ENCODE results near the gene C1orf116.

Gene C1orf116

GRCh38 chr1:207036865-207037264, 4.3 kb upstream of the C1orf116 start:
- in situ Hi-C loops (cut with MboI; ENCODE audit: low sequenced_read_pairs), result no loop called here

GRCh38 chr1:207035877-207036551, 3.5 kb upstream of the C1orf116 start:
- in situ Hi-C loops (cut with MboI; ENCODE audit: low sequenced_read_pairs), result no loop called here

GRCh38 chr1:207034998-207035397, 2.4 kb upstream of the C1orf116 start:
- in situ Hi-C loops (cut with MboI; ENCODE audit: low sequenced_read_pairs), result no loop called here

- in situ Hi-C loops (cut with MboI; ENCODE audit: low sequenced_read_pairs), result no loop called here
Measured at GRCh38 chr1:207034208-207034607, 1.7 kb upstream of the C1orf116 start.

GRCh38 chr1:207033302-207033701, 746 bp upstream of the C1orf116 start:
- in situ Hi-C loops (cut with MboI; ENCODE audit: low sequenced_read_pairs), result no loop called here

GRCh38 chr1:207031632-207032264, 808 bp downstream of the C1orf116 start:
- in situ Hi-C loops (cut with MboI; ENCODE audit: low sequenced_read_pairs), result no loop called here

GRCh38 chr1:207031016-207031415, 1.5 kb downstream of the C1orf116 start:
- in situ Hi-C loops (cut with MboI; ENCODE audit: low sequenced_read_pairs), result no loop called here

- in situ Hi-C loops (cut with MboI; ENCODE audit: low sequenced_read_pairs), result no loop called here
Measured at GRCh38 chr1:207030522-207031009, 2.0 kb downstream of the C1orf116 start.

- in situ Hi-C loops (cut with MboI; ENCODE audit: low sequenced_read_pairs), result no loop called here
Measured at GRCh38 chr1:207029701-207030521, 2.6 kb downstream of the C1orf116 start.

GRCh38 chr1:207028884-207029650, 3.5 kb downstream of the C1orf116 start:
- in situ Hi-C loops (cut with MboI; ENCODE audit: low sequenced_read_pairs), result no loop called here

GRCh38 chr1:207027921-207028320, 4.6 kb downstream of the C1orf116 start:
- in situ Hi-C loops (cut with MboI; ENCODE audit: low sequenced_read_pairs), result no loop called here

- in situ Hi-C loops (cut with MboI; ENCODE audit: low sequenced_read_pairs), result no loop called here
Measured at GRCh38 chr1:207027206-207027777, 5.3 kb downstream of the C1orf116 start.

GRCh38 chr1:207026104-207026534, 6.4 kb downstream of the C1orf116 start:
- in situ Hi-C loops (cut with MboI; ENCODE audit: low sequenced_read_pairs), result no loop called here

GRCh38 chr1:207025146-207025880, 7.2 kb downstream of the C1orf116 start:
- in situ Hi-C loops (cut with MboI; ENCODE audit: low sequenced_read_pairs), result no loop called here

GRCh38 chr1:207024202-207025145, 8.1 kb downstream of the C1orf116 start:
- in situ Hi-C loops (cut with MboI; ENCODE audit: low sequenced_read_pairs), result no loop called here

- in situ Hi-C loops (cut with MboI; ENCODE audit: low sequenced_read_pairs), result no loop called here
Measured at GRCh38 chr1:207022996-207023679, 9.4 kb downstream of the C1orf116 start.

- in situ Hi-C loops (cut with MboI; ENCODE audit: low sequenced_read_pairs), result no loop called here
Measured at GRCh38 chr1:207021876-207022596, 10.5 kb downstream of the C1orf116 start.
